K562 (cell line): ENCODE measurements around the gene ASS1. TPM values are rescaled to one million over a fixed set of nuclear protein-coding genes. Genes with fewer than 3 reads are reported as not detected.

Experiments used
- CEBPZ ChIP-seq: fragments of 150-350 bp; IDR thresholded peaks from 2 replicates; pipeline ENCODE4 v1.6.1; 2014; ENCODE audit warnings: low read depth, mild to moderate bottlenecking, low read length, borderline replicate concordance
- CTCF ChIP-seq, 3 experiments: IDR thresholded peaks in 2 of 3; conservative IDR thresholded peaks in 1 of 3; 2 replicates each; pipeline ENCODE4 v1.5.1; 2011 to 2012; ENCODE audit warnings: low read length in 3 of 3, mild to moderate bottlenecking in 3 of 3, control low read depth in 2 of 3, improper control_type of control experiment in 1 of 3, inconsistent platforms in 1 of 3, low read depth in 1 of 3, mixed read lengths in 1 of 3, moderate library complexity in 1 of 3; ENCODE audit not compliant: insufficient read depth in 2 of 3
- ETS2 ChIP-seq: IDR thresholded peaks from 2 replicates; pipeline ENCODE4 v1.6.1; 2016; ENCODE audit warnings: borderline replicate concordance, missing genetic modification characterization, mild to moderate bottlenecking, moderate library complexity, missing compliant biosample characterization; ENCODE audit not compliant: poor library complexity, severe bottlenecking
- HCFC1 ChIP-seq: IDR thresholded peaks from 2 replicates; pipeline ENCODE4 v1.6.1; 2012; ENCODE audit warnings: low read depth, low read length, improper control_type of control experiment
- PRDM10 ChIP-seq: fragments of 450-650 bp; IDR thresholded peaks from 2 replicates; pipeline ENCODE4 v1.6.1; 2018; ENCODE audit not compliant: partially characterized antibody
- RCOR1 ChIP-seq, 2 experiments: IDR thresholded peaks; 2 replicates each; pipeline ENCODE4 v1.6.1; 2012; ENCODE audit warnings: low read depth in 2 of 2, low read length in 2 of 2, borderline replicate concordance in 1 of 2, improper control_type of control experiment in 1 of 2
- SAFB2 ChIP-seq: fragments of 200-400 bp; formaldehyde crosslinking; IDR thresholded peaks from 2 replicates; pipeline ENCODE4 v1.6.1; 2018; ENCODE audit warnings: borderline replicate concordance, low read length, low read depth, moderate library complexity; ENCODE audit not compliant: severe bottlenecking
- ZNF407 ChIP-seq: fragments of 450-650 bp; IDR thresholded peaks from 2 replicates; pipeline ENCODE4 v1.6.1; 2016; ENCODE audit warnings: low read depth
- polyA plus RNA-seq, 8 experiments: library from polyadenylated mRNA; depleted of rRNA in 4 of 8; stranded (reverse) in 5 of 8; unstranded in 3 of 8; fragments of >200 nt; fragmentation: Nextera tagmentation in 2 of 8; fragmentation: Illumina TruSeq in 1 of 8; extraction: Ambion mirVana in 2 of 8; extraction: Trizol in 1 of 8; gene quantifications; 2 replicates each; pipeline versions ENCODE4 v1.2.1 to v1.2.3, GENCODE V29; 2011 to 2014; ENCODE audit warnings: inconsistent platforms in 1 of 8, missing spikeins in 1 of 8
- total RNA-seq, 7 experiments: library from RNA; depleted of rRNA in 6 of 7; stranded (reverse); fragments of >200 nt in 6 of 7; fragmentation: Illumina TruSeq in 2 of 7; extraction: Trizol in 2 of 7; gene quantifications; 2 replicates each; pipeline versions ENCODE4 v1.2.1 to v1.2.3, GENCODE V29; 2011 to 2021; ENCODE audit warnings: low replicate concordance in 1 of 7

The ASS1 gene
- total and polyA plus RNA-seq, 9 of the 15 experiments (the other 6 are each of a cell fraction or from before 2014, with no cell fraction given): 1.5 to 5.7 (median 3.7) TPM

- no peak for TF ChIP-seq PRDM10
- TF ChIP-seq CEBPZ: no peak
- TF ChIP-seq RCOR1 (IDR thresholded peaks at IDR 0.05; ENCODE audit: borderline replicate concordance in 1 of 2, low read depth in 2 of 2, low read length in 2 of 2): peak in 1 of 2 experiments; percentile 55; a peak in 2 of 4 replicates
- TF ChIP-seq CTCF (IDR thresholded peaks at IDR 0.05 in 2 of 3, conservative IDR thresholded peaks at IDR 0.05 in 1 of 3; ENCODE audit: insufficient read depth in 2 of 3, low read depth in 1 of 3, low read length in 3 of 3): no peak
- no peak for TF ChIP-seq SAFB2
- no peak for TF ChIP-seq ZNF407
- peak; percentile 77 for TF ChIP-seq ETS2 (tag)
- TF ChIP-seq HCFC1: 0 out of 2 replicates have a peak, but pooled peaks have one; percentile 19
Observed at GRCh38 chr9:130448035-130448624, 3.4 kb downstream of the ASS1 start (continued).
